OCI-LY7 (cell line): ENCODE measurements around the gene UQCR10. TPM values are rescaled to one million over a fixed set of nuclear protein-coding genes. Genes with fewer than 3 reads are reported as not detected.

Source experiments
- BruUV-seq: library from RNA; stranded (reverse); fragments of 400-500 nt; replicated peaks from 2 replicates; lab custom pipeline; 2021; lab: Mats Ljungman, UMichigan
- CTCF ChIA-PET: fragments of 300-600 bp; sonication (Branson Sonifier 250); formaldehyde crosslinking; loops from one replicate; lab custom pipeline; 2022; ENCODE audit warnings: antibody characterized with exemption; ENCODE audit not compliant: unreplicated experiment; lab: Charles Lee
- POLR2A ChIA-PET: fragments of 300-600 bp; sonication (Branson Sonifier 250); formaldehyde crosslinking; loops from one replicate; lab custom pipeline; 2022; ENCODE audit warnings: antibody characterized with exemption; lab: Charles Lee
- DNase-seq: peaks from one replicate; pipeline ENCODE4 v3.0.0-alpha.2; 2015; ENCODE audit warnings: low spot score
- H2AFZ ChIP-seq: fragments of 200-600 bp; sonication (generic), shearing (Covaris generic); 2 replicates; pipeline ENCODE4 v1.6.1; 2014; ENCODE audit warnings: mild to moderate bottlenecking, antibody characterized with exemption, low read length, moderate library complexity
- H3K27ac ChIP-seq: fragments of 200-600 bp; sonication (generic); 2 replicates; pipeline ENCODE4 v1.5.1; 2014; ENCODE audit warnings: mixed run types, low read depth, mild to moderate bottlenecking, moderate library complexity, low read length, inconsistent platforms; ENCODE audit not compliant: poor library complexity, severe bottlenecking
- H3K36me3 ChIP-seq: fragments of 200-600 bp; sonication (generic); 2 replicates; pipeline ENCODE4 v1.6.1; 2014; ENCODE audit warnings: mild to moderate bottlenecking, antibody characterized with exemption, low read length, moderate library complexity, mixed read lengths; ENCODE audit not compliant: insufficient read depth
- H3K4me1 ChIP-seq: fragments of 200-600 bp; sonication (generic); 2 replicates; pipeline ENCODE4 v1.5.1; 2014; ENCODE audit warnings: mild to moderate bottlenecking, low read length; ENCODE audit not compliant: insufficient read depth, poor library complexity, severe bottlenecking
- H3K4me2 ChIP-seq: fragments of 200-600 bp; sonication (generic); 2 replicates; pipeline ENCODE4 v1.6.1; 2014; ENCODE audit warnings: mild to moderate bottlenecking, low read length
- H3K4me3 ChIP-seq: fragments of 200-600 bp; sonication (generic); 2 replicates; pipeline ENCODE4 v1.5.1; 2014; ENCODE audit warnings: mild to moderate bottlenecking, low read depth, low read length; ENCODE audit not compliant: poor library complexity, severe bottlenecking
- H3K79me2 ChIP-seq: fragments of 200-600 bp; sonication (generic); 2 replicates; pipeline ENCODE4 v1.6.1; 2016; ENCODE audit warnings: low read depth, mild to moderate bottlenecking, low read length, moderate library complexity, mixed read lengths; ENCODE audit not compliant: insufficient read depth
- H3K9me2 ChIP-seq: fragments of 200-600 bp; sonication (generic); 2 replicates; pipeline ENCODE4 v1.6.1; 2016; ENCODE audit warnings: mild to moderate bottlenecking, low read length, mixed read lengths; ENCODE audit not compliant: insufficient read depth
- H3K9me3 ChIP-seq: fragments of 200-600 bp; sonication (generic); 2 replicates; pipeline ENCODE4 v1.6.1; 2014; ENCODE audit warnings: mild to moderate bottlenecking, mixed run types, low read length, mixed read lengths
- H4K20me1 ChIP-seq: fragments of 200-600 bp; sonication (generic); 2 replicates; pipeline ENCODE4 v1.6.1; 2014; ENCODE audit warnings: mild to moderate bottlenecking, antibody characterized with exemption, low read length, moderate library complexity, mixed read lengths; ENCODE audit not compliant: insufficient read depth
- EZH2phosphoT487 ChIP-seq: fragments of 200-600 bp; sonication (generic); IDR thresholded peaks from 2 replicates; pipeline ENCODE4 v1.6.1; 2018; ENCODE audit warnings: low read depth, borderline replicate concordance, mild to moderate bottlenecking, mixed run types, antibody characterized with exemption, low read length, moderate library complexity, mixed read lengths
- intact Hi-C: fragments of 100-400 bp; cut with micrococcal nuclease; formaldehyde crosslinking; loops from one replicate; pipeline ENCODE4 v1.10.0; 2022; ENCODE audit not compliant: unreplicated experiment
- total RNA-seq, 2 experiments: library from RNA; depleted of rRNA in 1 of 2; stranded (reverse); fragments of >200 nt in 1 of 2; shearing (Covaris generic) in 1 of 2; gene quantifications; 2 replicates each; pipeline ENCODE4 v1.2.3, GENCODE V29; 2014 to 2022
- TF ChIP-seq, protein P1 (sequence below): fragments of 200-600 bp; sonication (generic); conservative IDR thresholded peaks from 2 replicates; pipeline ENCODE4 v1.5.1; 2014; ENCODE audit warnings: mild to moderate bottlenecking, antibody characterized with exemption, low read length, moderate library complexity, mixed read lengths

Gene UQCR10
- total RNA-seq, 2 experiments from 2014 or later = 104 to 108 TPM

DNA sequence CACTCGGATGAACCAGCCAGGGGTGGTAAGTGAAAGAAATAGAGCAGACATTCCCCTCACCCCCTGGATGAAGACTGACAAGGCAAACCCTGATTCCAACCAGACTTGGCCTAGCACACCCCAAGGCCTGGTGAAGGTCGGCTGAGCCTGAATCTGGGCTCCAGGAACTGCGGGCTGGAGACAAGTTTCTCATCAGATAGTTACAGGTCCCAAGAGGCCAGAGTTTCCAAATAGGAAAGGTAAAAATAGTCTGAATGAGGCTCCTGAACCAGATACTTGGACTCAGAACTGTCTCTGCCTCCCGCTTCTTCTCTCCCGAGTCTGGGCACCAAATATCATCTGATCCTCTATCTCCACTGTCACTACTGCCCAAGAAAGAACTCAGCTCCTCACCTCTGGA is 8.2 kb upstream of the UQCR10 start:
- no peaks in the 10 kb centered on the region for H3K9me3 ChIP-seq
- H3K79me2 ChIP-seq = no peaks in the 10 kb centered on the region
- intact Hi-C loops = no loop called here
- H2AFZ ChIP-seq = no peak overlapping the region
- H3K27ac ChIP-seq = no peak overlapping the region
- H3K9me2 ChIP-seq = no peaks in the 10 kb centered on the region
- H3K4me3 ChIP-seq = no peak overlapping the region
- H3K4me2 ChIP-seq = no peak overlapping the region
- no peak for DNase-seq
- TF ChIP-seq, protein P1, sequence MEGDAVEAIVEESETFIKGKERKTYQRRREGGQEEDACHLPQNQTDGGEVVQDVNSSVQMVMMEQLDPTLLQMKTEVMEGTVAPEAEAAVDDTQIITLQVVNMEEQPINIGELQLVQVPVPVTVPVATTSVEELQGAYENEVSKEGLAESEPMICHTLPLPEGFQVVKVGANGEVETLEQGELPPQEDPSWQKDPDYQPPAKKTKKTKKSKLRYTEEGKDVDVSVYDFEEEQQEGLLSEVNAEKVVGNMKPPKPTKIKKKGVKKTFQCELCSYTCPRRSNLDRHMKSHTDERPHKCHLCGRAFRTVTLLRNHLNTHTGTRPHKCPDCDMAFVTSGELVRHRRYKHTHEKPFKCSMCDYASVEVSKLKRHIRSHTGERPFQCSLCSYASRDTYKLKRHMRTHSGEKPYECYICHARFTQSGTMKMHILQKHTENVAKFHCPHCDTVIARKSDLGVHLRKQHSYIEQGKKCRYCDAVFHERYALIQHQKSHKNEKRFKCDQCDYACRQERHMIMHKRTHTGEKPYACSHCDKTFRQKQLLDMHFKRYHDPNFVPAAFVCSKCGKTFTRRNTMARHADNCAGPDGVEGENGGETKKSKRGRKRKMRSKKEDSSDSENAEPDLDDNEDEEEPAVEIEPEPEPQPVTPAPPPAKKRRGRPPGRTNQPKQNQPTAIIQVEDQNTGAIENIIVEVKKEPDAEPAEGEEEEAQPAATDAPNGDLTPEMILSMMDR = no peak
- no peak for TF ChIP-seq EZH2phosphoT487
- no TSS peak for BruUV-seq
- no peaks in the 10 kb centered on the region for H3K36me3 ChIP-seq
- H4K20me1 ChIP-seq = no peaks in the 10 kb centered on the region
- H3K4me1 ChIP-seq = peaks cover under 1% of the 10 kb centered on the region
- ChIA-PET POLR2A (no interaction called here), CTCF (no interaction called here)

GRCh38 chr22:29762263-29762662 is 4.9 kb upstream of the UQCR10 start:
- Histone ChIP-seq H3K4me3 (no peak overlapping the region), H3K9me2 (no peaks in the 10 kb centered on the region), H3K79me2 (peaks cover under 1% of the 10 kb centered on the region; the same call in 1 of the 2 replicates), H3K4me2 (no peak overlapping the region), H3K9me3 (no peaks in the 10 kb centered on the region), H2AFZ (no peak overlapping the region), H3K4me1 (peaks cover 15% of the 10 kb centered on the region), H4K20me1 (no peaks in the 10 kb centered on the region), H3K36me3 (no peaks in the 10 kb centered on the region), H3K27ac (no peak overlapping the region)
- intact Hi-C loops = loop anchor here (10.0 kb wide), 1 partner anchor 877 kb away; the partner anchor contains the start of gene ZNRF3
- ChIA-PET POLR2A (interaction anchor here (0.5 to 0.9 kb wide), 2 partner anchors 9 to 16 kb away, joined by 3 read pairs; no protein-coding TSS in a partner anchor), CTCF (no interaction called here)
- TF ChIP-seq, protein P1 = no peak
- DNase-seq = no peak
- BruUV-seq = no TSS peak

- no peaks in the 10 kb centered on the region for H3K9me2 ChIP-seq
- H3K36me3 ChIP-seq = peaks cover 25% of the 10 kb centered on the region
- no peaks in the 10 kb centered on the region for H4K20me1 ChIP-seq
- H3K4me3 ChIP-seq = peak overlapping the region; percentile 89
- ChIA-PET CTCF (interaction anchor here (0.9 kb wide), 1 partner anchor 10 kb away, joined by 3 read pairs; no protein-coding TSS in a partner anchor), POLR2A (interaction anchor here (0.8 kb wide), 1 partner anchor 237 kb away, joined by 3 read pairs; no protein-coding TSS in a partner anchor)
- BruUV-seq = TSS peak; percentile 84
- DNase-seq = peak; percentile 43
- peak overlapping the region; percentile 81 for H2AFZ ChIP-seq
- TF ChIP-seq, protein P1 = no peak
- TF ChIP-seq EZH2phosphoT487 = no peak
- H3K79me2 ChIP-seq = peaks cover 23% of the 10 kb centered on the region
- no peaks in the 10 kb centered on the region for H3K9me3 ChIP-seq
- peaks cover 22% of the 10 kb centered on the region for H3K4me1 ChIP-seq
- intact Hi-C loops = loop anchor here (5.0 to 10.0 kb wide), 4 partner anchors 71 to 881 kb away; partner anchors contain the start of genes ASCC2, MTMR3 and ZNRF3
- H3K27ac ChIP-seq = peak overlapping the region; percentile 47
- H3K4me2 ChIP-seq = peak overlapping the region; percentile 93
Observed at GRCh38 chr22:29765905-29766631, 1.1 kb upstream of the UQCR10 start.
